Type B pancreatic cell (in vitro differentiated cells): Measurements from ENCODE around the gene GRAP. TPM values are rescaled to one million over a fixed set of nuclear protein-coding genes. Genes with fewer than 3 reads are reported as not detected.
A peak's percentile ranks its signal among the peaks of the same experiment; 100 is the strongest.

Source experiments
- DNase-seq: peaks from one replicate; pipeline ENCODE4 v3.0.0; 2021; ENCODE audit warnings: mixed read lengths; ENCODE audit not compliant: unreplicated experiment; ENCODE audit errors: extremely low spot score
- H3K27ac Mint-ChIP-seq: 2 replicates; pipeline ENCODE4 v1.8.0; 2021; ENCODE audit warnings: mild to moderate bottlenecking, mixed read lengths
- H3K27me3 Mint-ChIP-seq: 2 replicates; pipeline ENCODE4 v1.8.0; 2021; ENCODE audit warnings: mixed read lengths
- H3K36me3 Mint-ChIP-seq: 2 replicates; pipeline ENCODE4 v1.8.0; 2021; ENCODE audit warnings: mixed read lengths
- H3K4me1 Mint-ChIP-seq: one replicate; pipeline ENCODE4 v1.8.0; 2021; ENCODE audit warnings: mixed read lengths; ENCODE audit not compliant: unreplicated experiment
- H3K4me3 Mint-ChIP-seq: 2 replicates; pipeline ENCODE4 v1.8.0; 2021; ENCODE audit warnings: mild to moderate bottlenecking, mixed read lengths
- H3K9me3 Mint-ChIP-seq: 2 replicates; pipeline ENCODE4 v1.8.0; 2021; ENCODE audit warnings: mixed read lengths
- total RNA-seq: library from RNA; stranded (reverse); gene quantifications from 2 replicates; pipeline ENCODE4 v1.2.1, GENCODE V29; 2021; ENCODE audit warnings: low replicate concordance
- TF ChIP-seq, protein P1 (sequence below): fragments of 200-600 bp; sonication (generic); conservative IDR thresholded peaks from 2 replicates; pipeline ENCODE4 v1.5.0; 2021; ENCODE audit warnings: antibody characterized with exemption, mild to moderate bottlenecking

Gene GRAP
- total RNA-seq, 1 donor from 2014 or later: 0.22 TPM

DNA sequence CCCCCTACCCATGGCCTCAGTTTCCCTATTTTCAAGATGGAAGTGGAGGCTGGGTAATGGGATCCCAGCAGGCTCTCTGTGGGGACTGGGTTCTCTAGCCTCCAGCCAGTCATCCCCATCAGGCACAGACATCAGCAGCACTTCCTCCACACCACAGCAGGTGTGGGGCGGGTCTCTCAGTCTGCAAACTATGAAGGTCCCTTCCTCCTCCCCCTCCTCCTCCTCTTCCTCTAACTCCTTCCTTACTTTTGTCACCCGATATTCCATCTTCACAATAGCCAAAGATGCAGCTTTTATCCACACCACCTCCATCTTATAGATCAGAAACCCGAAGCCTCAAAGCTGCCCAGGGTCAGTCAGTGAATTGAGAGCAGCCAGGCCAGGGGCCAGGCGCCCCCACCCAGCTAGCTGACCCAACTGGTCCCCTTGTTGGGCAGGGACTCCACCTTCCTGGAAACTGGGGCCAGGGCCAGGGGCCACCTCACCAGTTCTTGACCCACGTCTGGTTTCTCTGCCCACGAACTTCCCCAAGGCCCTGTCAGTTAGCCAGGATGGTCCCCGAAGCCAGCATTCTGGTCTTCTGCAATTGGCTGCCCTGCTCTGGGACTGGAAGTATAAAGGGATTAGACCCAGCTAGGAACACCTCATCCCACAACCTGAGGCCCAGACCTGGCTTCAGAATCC, 44.7 kb downstream of the GRAP start:
- Mint-ChIP-seq H3K4me3 (peak overlapping the region; percentile 90), H3K9me3 (no peaks in the 10 kb centered on the region), H3K27me3 (peaks cover 3% of the 10 kb centered on the region), H3K36me3 (no peaks in the 10 kb centered on the region), H3K4me1 (peaks cover 7% of the 10 kb centered on the region), H3K27ac (peak overlapping the region; percentile 17)
- DNase-seq: no peak
- TF ChIP-seq, protein P1, sequence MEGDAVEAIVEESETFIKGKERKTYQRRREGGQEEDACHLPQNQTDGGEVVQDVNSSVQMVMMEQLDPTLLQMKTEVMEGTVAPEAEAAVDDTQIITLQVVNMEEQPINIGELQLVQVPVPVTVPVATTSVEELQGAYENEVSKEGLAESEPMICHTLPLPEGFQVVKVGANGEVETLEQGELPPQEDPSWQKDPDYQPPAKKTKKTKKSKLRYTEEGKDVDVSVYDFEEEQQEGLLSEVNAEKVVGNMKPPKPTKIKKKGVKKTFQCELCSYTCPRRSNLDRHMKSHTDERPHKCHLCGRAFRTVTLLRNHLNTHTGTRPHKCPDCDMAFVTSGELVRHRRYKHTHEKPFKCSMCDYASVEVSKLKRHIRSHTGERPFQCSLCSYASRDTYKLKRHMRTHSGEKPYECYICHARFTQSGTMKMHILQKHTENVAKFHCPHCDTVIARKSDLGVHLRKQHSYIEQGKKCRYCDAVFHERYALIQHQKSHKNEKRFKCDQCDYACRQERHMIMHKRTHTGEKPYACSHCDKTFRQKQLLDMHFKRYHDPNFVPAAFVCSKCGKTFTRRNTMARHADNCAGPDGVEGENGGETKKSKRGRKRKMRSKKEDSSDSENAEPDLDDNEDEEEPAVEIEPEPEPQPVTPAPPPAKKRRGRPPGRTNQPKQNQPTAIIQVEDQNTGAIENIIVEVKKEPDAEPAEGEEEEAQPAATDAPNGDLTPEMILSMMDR: no peak

DNA sequence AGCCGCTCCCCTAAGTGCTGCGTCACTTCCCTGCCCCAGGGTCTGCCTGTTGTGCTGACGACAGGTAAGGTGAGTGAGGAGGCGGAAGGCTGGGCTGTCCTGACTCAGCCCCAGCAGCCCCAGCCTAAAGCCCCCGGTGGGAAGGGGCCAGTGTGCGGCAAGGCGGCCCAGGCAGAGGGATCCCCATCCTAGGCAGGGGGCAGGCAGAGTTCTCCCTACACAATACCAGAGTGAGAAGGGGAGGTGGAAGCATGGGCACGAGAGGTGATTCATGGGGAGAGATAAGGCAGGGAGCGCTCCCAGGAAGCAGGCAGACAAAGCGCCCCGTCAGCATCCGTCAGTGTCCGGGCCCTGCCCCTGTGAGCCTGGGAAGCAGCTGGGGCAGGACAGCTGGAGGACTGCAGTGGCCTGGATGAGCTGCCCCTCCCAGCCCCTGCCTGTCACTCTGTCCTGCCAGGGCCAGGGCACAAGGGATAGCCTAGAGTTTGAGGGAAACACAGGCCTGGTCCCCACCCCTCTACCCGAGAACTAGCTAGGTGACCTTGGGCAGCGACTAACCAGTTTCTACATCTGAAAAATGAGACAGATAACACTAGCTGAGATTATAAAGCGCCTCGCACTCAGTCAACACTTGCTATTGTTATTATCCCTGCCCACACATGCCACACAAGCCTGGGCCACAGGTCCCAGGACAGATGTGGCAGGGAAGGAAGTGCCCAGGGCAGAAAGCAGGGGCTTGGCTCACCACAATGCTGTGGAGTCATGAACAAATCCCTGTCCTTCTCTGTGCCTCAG, 46.0 kb downstream of the GRAP start:
- peak overlapping the region; percentile 67 for H3K4me3 Mint-ChIP-seq
- no peaks in the 10 kb centered on the region for H3K36me3 Mint-ChIP-seq
- H3K27ac Mint-ChIP-seq: peak overlapping the region; percentile 91
- no peaks in the 10 kb centered on the region for H3K9me3 Mint-ChIP-seq
- DNase-seq: no peak
- peaks cover 7% of the 10 kb centered on the region for H3K4me1 Mint-ChIP-seq
- TF ChIP-seq, protein P1: no peak
- H3K27me3 Mint-ChIP-seq: peaks cover under 1% of the 10 kb centered on the region

DNA sequence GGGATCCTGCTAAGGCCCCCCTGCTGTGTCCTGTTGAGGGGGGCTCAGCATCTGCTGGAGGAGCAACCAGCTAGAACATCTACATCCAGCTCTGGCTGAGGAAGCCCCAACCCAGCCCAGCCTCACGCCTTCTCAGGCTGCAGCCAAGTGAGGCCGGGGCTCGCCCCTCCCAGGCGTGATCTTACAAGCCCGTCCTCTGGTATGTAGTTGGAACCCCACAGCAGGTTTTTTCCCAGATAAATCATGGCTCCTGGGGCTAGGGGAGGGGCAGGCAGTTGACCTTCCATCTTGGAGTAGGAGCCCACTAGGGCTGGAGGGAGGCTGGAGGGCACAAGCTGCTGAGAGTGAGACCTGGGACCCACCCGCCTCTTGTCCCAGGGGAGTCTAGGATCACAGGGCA, 46.8 kb downstream of the GRAP start:
- Mint-ChIP-seq H3K27me3 (no peaks in the 10 kb centered on the region), H3K36me3 (peaks cover 5% of the 10 kb centered on the region), H3K4me3 (no peak overlapping the region)

DNA sequence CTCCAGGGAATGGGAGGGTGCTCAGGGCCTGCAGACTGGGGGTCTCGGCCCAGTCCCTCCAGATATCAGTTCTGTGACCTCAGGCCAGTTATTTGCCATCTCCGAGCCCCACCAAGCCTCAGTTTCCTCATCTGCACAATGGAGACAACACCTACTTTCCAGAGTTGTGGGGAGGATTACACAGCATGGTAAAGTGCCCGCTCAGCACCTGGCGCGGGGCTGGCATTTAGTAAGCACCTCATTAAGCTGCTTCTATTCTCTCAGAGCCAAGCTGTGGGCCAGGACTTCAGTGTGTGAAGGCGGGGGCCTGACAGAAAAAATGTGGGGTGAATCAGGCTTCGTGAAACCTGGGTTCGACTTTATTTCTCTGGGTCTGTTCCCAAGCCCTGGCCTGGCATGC, 47.4 kb downstream of the GRAP start:
- Mint-ChIP-seq H3K27ac (peak overlapping the region; percentile 91), H3K4me1 (peaks cover 7% of the 10 kb centered on the region), H3K4me3 (no peak overlapping the region), H3K27me3 (no peaks in the 10 kb centered on the region), H3K36me3 (peaks cover 7% of the 10 kb centered on the region), H3K9me3 (peaks cover 6% of the 10 kb centered on the region)
- TF ChIP-seq, protein P1: no peak
- no peak for DNase-seq

More for the DNA sequence above, 46.8 kb downstream of the GRAP start:
- TF ChIP-seq, protein P1: no peak
- peaks cover 4% of the 10 kb centered on the region for H3K9me3 Mint-ChIP-seq
- no peak for DNase-seq
- H3K27ac Mint-ChIP-seq: peak overlapping the region; percentile 91
- H3K4me1 Mint-ChIP-seq: peaks cover 7% of the 10 kb centered on the region

DNA sequence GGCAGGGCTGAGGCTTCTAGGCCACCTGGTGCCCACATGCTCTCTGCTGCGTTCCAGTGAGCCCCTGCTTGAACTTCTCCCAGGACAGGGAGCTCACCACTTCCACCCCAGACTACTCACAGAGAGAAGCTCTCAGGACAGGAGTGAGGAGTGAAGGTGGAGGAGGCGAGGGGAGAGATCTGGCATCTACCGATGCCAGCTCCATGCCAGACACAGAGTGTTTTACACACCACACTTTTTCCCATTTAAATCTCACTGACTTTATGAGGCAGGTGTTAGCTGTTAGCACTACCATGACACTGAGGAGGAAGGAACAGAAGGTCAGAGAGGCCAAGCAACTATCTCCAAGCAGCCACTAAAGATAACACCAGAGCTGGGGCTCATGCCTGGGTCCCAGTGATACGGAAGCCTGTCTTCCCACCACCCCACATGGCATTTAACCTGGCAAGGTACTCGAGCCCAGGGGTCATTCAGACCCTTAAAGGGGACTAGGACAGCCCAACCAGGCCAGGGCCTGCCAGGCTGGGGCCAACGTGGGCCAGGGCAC, 49.0 kb downstream of the GRAP start:
- peaks cover 13% of the 10 kb centered on the region for H3K4me1 Mint-ChIP-seq
- no peak overlapping the region for H3K27ac Mint-ChIP-seq
- no peaks in the 10 kb centered on the region for H3K27me3 Mint-ChIP-seq
- DNase-seq: no peak
- H3K4me3 Mint-ChIP-seq: no peak overlapping the region
- H3K9me3 Mint-ChIP-seq: peaks cover 6% of the 10 kb centered on the region
- peaks cover 7% of the 10 kb centered on the region for H3K36me3 Mint-ChIP-seq
- TF ChIP-seq, protein P1: no peak
